HG03103 (cell line): Measurements from ENCODE around the gene XPO6.
A peak's percentile ranks its signal among the peaks of the same experiment; 100 is the strongest.

Experiments
- ATAC-seq: cut with Tn5 transposase; IDR thresholded peaks from one replicate; pipeline ENCODE4 v1.9.1; 2021; ENCODE audit warnings: low read depth; ENCODE audit not compliant: unreplicated experiment

The XPO6 gene

DNA sequence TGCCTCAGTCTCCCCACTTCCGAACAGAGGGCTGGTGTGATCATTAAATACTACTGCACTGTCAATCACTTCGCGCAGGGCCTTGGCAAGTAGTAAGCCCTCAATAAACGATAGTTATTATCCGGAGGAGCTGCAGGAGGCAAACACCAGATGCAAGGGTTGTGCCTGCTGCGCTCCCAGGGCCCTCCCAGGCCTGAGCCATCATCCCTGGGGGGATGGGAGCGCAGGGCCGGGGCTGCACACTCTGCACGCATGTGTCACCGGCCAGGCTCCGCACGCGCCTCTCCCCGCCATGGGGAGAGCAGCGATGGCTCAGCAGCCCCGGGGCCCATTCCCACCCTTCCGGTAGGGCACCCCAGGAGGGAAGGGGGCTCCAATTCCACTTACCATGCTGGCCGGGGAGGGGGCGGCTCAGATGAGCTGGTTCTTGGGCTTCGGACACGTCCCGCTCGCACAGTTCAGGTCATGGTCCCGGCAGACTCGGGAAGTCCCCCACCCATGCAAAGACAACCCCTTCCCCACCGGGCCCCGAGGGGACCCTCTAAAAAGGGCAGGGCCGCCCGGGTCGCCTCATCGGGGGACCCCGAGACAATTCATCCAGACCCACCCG lies 681 bp downstream of the XPO6 start:
- peak; percentile 35 for ATAC-seq

DNA sequence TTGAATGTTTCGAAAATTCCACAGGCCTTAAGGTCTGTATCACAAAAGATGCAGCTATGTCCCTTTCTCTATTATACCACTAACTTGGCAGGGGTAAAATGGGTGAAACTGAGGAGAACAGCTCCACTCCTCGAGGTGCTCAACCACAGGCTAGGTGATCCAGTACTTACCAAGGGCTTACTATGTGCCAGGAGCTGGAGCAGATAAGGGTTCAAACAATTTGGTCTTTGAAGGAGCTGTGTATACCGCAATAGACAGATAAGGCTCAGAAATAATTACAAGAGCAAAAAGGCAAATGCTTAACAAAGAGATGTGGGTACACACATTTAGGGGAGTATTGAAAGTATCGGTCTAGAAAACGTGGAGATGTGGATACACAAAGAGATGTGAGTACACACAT lies 1.5 kb downstream of the XPO6 start:
- no peak for ATAC-seq

DNA sequence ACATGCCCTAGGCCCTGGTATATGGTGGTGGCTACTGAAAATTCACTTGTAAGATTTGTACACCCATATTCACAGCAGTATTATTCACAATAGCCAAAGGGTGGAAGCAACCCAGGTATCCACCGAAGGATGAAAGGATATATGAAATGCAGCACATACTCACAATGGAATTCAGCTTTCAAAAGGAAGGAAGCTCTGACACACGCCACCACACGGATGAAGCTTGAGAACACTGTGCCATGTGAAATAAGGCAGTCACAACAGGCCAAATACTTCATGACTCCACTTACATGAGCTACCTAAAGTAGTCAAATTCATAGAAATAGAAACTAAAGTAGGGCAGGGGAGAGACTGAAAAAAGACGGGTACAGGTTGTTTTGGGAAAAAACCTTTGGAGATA lies 2.9 kb downstream of the XPO6 start:
- ATAC-seq: no peak

DNA sequence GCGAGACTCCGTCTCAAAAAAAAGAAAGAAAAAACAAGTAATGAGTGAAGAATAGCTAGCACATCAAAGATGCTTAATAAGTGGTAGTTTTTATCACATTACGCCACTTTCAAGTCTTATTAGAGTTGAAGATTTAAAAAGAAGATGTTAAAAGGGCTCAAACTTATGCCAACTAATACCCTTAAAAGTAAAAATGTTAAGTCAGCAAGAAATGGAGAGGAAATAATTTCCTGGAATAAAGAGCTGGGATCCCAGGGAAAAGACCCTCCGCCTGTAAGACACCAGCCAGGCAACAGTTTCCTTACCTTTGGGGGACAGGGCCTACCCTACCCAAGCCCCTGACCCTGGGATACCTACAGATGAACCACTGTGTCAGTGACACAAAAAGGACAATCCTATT lies 3.6 kb downstream of the XPO6 start:
- ATAC-seq: no peak

DNA sequence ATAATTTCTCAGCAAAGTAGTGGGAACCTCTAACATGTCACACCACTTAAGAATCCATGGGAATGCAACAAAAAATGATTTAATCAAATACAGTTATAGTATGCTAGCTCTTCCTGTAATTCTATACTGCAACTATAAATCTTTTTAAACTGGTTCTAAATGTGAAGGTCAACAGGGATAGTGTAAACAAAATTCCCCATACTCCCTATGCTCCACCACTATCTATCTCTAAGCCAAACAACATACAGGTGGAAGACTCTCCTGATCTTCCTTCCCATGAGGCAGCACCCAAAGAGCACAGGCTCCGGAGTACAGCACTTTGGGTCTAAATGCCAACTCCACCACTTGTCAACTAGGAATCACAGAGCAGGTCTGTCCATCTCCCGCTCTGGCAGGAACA lies 4.4 kb downstream of the XPO6 start:
- no peak for ATAC-seq

DNA sequence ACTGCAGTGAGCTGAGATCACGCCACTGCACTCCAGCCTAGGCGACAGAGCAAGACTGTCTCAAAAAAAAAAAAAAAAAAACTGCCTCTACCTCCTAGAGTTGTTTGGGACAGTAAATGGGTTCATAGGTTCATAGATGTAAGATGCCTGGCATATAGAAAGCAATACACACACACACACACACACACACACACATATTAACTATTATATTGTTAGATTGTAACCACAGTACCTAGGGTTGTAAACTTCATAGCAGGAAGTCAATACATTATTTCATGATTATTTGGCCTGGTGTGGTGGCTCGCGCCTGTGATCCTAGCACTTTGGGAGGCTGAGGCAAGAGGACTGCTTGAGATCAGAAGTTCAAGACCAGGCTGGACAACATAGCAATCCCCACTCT lies 5.8 kb downstream of the XPO6 start:
- ATAC-seq: no peak

DNA sequence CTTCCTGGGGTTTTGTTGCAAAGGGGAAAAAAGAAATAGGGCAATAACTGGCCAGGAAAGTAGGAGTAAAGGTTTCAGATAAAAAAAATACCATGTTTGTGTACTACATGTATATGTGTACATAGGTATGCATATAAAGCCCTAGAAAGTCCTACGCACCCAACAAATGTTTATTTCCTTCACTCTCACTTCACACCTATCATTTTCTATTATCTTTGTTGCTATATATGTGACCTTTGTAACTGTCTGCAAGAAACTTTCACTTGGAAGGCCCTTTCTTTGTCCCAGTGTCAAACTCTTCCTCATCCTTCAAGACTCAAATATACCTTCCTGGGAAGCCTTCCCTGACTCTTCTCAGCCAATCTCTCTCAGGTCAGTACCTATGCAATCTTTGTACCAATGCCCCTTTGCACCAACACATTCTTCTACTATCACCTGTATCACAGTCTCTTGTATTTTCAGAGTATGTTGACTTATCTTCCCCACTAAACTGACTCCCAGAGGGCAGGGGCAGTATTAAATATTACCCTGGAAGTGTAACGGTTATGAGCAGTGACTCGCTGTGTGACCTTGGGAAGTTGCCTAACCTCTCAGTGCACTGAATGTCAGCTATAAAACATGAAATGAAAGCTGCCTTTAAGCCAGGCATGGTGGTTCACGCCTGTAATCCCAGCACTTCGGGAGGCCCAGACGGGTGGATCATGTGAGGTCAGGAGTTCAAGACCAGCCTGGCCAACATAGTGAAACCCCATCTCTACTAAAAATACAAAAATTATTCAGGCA lies 6.5 kb downstream of the XPO6 start:
- ATAC-seq: no peak

DNA sequence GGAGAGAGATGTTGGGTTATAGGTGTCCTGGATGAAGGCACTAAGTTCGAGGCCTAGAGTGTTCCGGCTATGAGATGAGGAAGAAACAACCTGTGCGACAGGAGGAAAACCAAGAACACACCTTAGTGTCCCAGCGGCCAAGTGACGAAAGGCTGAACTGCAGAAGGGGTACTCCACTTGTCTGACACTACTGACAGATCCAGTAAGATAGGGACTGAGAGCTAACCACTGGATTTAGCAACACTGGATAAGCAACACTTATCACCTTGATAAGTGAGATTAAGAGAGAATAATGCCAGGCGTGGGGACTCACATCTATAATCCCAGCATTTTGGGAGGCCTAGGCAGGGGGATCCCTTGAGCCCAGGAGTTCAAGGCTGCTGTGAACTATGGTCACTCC lies 7.1 kb downstream of the XPO6 start:
- ATAC-seq: no peak

DNA sequence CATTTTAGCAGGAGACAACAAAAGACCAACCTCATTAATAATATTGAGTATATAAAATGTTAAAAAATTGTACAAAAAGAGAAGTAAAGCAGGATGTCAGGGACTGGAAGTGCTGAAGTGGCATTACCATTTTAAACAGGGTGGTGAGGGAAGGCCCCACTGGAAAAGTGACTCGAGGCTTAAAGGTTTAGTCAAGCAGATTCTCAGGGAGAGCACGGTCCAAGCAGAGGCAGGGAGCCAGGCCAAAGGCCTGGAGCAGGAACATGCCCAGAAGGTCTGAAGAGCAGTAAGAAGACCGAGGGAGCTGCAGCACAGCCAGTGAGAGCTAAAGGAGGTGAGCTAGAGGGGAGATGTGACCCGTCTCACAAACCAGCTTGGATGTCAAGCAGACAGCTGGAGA lies 7.6 kb downstream of the XPO6 start:
- ATAC-seq: no peak

DNA sequence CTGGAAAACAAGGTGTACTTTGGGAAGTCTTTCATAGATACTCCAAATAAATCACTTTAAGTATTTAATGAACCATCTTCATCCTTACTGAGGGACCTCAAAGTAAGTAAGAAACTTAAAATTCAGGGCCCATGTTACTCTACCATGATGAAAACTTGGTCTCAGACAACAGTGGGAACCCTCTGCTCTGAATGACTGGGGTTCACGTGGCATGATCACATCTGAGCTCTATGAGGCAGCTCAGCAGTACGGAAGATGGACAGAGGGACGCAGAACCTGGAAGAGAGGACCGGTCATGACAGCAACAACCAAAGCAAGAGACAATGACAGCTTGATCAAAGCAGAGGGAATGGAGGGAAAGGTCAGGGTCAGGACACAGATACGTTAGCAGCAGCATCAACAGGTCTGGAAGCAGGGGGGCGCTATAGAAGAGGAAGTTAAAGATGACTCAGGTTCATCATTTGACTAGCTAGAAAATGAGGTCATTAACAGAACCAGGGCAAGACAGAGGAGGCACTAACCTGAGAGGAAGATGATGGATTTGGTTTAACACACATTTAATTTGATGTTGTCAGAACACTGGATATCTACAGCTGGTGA lies 9.5 kb downstream of the XPO6 start:
- ATAC-seq: no peak

DNA sequence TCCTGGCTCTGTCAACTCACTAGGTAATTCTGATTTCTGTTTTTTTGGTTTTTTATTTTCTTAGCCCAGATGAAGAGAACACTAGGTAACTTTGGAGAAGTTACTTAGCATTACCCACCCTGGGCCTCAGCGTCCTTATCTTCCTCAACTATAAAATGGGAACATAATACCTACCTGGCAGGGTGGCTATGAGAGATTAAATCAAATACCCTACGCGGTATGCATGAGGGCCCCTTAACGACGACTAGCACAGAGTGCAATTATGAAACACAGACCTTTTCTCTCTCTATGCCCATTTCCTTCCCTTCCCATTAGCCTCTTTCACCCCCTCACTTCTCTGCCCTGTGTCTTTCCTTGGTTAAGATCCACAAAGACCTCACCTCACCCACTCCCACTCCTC lies 11.1 kb downstream of the XPO6 start:
- ATAC-seq: no peak

DNA sequence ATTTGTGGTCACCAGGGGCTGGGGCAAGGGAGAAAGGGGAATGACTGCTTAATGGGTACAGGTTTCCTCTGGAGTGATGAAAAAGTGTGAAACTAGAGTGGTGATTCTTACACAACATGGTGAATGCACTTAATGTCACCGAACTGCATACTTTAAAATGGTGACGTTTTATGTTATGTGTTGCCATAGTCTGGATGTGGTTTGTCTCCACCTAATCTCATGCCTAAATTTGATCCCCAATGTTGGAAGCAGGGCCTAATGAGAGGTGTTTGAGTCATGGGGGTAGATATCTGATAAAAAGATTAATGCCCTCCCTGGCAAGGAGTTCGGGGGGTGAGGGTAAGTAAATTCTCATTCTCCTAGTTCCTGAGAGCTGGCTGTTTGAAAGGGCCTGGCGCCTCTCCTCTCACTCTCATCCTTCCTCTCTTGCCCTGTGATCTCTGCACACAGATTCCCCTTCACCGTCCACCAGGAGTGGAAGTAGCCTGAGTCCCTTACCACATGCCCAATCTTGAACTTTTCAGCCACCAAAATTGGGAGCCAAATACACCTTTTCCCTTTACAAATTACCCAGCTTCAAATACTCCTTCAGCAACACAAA lies 15.3 kb downstream of the XPO6 start:
- no peak for ATAC-seq

DNA sequence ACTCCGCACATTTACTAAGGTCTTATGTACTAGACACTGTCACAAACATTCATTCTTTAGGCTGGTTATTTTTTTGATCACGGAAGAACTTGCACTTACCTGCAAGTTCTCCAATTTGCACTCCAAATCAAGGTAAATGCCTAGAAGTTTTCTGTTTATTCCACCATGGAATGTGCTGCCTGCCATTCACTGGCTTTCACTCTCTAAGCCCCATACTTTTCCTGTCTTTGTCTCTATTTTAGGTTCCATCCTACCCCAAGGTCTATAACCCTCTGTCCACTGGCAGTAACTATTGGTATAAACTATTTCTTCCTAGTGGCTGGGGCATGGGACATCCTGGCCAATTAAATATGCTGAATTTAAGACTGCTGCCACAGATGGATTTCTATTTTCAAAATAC lies 15.9 kb downstream of the XPO6 start:
- no peak for ATAC-seq

DNA sequence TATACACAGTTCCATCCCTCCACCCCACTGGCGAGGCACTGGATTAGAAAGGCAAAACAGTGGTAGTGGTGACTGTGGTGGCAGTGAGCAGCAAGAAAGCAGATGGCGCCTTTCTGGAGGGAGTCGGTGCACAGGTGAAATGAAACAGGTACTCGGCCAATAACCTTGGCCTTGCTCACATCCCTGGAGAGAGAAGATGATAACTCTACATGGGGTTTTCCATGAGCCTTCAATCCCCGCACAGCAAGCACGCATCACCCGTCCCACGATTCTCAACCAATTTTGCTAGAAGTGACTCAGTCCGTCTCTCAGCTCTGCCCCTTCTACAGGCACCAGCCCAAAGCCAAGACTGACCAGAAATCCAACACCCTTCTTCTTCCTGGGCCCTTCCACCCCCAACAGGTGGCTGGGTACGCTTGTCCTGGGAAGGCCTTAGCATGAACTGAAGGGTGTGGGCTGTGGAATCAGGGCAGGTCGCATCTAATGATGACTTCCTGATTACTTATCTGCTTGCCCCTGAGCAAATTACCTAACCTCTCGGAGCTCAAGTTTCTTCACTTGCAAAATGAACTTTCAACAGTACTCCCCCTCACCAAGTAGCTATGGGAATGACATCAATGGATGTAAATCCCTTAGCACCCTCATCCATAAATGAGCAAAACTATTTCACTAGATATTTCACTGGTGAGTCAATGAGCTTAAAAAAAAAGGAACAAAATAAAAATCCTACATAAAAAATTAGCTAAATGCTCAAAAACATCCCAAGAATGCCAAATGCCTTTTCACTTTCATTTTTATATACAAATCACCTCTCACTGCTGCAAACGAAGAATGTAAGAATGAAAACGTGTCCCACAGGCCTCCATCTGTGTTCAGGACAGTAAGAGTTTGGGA lies 18.0 kb downstream of the XPO6 start:
- peak; percentile 18 for ATAC-seq

DNA sequence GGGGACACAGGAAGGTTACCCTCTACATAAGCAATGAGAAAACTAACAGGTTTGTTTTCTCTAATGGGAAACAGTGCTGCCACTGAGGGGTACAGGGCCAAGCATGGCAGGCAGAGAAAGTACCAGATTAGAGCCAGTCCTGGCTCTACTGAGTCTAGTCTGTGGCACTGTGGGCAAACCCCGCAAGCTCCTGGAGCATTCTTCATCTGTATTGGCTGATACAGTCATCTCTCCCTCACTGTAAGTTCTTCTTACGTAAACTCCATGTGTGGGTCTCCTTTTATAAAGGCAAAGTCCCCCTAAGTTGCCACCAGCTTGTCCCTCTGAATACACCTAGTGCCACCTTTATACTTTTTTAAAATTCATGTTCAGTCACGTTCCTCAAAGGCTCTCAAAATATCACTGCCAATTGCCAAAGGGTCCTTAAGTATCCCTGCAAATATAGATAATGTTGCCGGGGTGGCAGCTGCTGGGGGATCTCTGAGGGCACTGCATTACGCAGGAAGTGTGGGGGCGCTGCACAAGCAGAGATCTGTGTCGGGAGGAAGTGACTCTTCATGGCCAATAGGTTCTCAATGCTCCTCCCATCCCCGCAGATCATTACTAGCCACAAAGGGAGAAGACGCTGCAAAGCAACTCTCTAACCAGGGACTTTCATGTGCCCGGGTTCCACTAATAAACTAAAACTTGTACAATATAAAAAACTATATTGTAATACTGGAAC lies 18.8 kb downstream of the XPO6 start:
- ATAC-seq: peak; percentile 46

DNA sequence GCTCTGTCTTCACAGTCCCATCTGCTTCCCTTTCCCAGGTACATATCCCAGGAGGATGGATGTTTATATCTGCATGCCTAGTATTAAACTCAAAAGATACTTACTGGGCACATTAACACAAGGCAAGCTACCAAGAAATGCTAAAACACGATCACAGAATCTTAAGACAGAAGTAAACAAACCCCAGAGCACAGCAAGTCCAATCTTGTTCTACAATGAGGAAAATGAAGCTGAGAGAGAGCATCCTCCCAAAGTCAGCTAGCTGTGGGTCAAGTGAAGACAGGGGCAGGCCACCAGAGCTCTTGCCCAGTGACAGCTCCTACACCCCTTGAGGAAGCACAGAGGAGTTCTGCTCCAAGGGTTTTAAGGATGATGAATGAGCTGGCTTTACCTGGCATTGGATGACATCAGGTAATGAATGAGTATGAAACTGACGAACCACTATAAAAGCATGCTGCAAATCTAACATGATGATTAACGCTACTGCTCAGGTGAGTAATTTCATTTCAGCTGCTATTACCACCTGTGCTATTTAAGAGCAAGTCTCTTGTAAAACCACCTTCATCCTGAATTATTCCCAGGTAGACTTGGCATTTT lies 20.3 kb downstream of the XPO6 start:
- no peak for ATAC-seq

DNA sequence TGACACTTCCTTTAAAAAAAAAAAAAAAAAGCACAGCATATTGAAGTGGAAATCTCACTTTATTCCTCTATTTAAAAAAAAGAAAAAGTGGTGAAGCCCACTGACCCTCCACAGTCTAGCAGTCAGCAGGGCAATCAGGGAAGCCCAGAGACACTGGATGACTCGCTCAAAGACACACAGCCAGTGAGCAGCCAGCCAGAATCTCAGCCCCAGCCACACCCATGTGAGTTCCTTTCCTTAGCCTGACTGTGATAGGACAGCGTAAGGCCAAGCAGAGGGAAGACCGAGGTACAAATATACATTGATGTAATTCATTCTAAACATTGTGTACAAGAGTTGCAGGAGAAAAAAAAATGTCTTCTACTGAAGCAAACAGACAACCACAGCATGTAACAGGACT lies 22.5 kb downstream of the XPO6 start:
- ATAC-seq: no peak

DNA sequence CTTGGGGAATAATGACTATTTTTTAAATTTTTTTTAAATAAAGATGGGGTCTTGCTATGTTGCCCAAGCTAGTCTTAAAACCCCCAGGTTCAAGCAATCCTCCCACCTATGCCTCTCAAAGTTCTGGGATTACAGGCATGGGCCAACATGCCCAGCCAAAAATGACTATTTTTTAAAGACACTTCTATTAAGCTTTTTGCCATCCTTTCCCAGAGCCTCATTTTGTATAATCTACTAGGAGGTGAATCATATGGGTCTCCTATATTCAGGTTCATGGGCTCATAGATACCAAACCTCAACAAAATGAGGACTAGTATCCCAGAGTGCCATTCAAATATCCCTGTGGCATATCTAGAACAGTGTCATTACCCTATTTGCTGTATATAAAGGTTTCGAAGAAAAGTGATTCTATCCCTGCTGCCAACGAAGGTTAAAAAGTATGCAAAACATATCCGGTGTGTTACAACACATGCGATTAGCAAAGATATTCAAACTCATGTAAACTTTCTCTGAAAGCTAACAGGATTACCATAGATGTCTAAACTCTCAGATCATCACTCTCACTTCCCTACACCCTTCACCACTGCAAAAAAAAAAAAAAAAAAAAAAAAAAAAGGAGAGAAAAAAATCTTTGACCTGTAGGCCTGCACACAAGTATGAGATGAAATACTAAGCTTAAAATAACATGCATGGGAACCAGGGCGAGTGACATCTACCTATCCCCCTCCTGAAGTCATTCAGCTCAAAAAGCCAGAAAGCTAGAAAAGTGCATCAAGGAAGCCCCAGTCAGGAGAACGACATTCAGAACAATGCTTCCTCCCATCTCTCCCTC lies 23.5 kb downstream of the XPO6 start:
- ATAC-seq: no peak

DNA sequence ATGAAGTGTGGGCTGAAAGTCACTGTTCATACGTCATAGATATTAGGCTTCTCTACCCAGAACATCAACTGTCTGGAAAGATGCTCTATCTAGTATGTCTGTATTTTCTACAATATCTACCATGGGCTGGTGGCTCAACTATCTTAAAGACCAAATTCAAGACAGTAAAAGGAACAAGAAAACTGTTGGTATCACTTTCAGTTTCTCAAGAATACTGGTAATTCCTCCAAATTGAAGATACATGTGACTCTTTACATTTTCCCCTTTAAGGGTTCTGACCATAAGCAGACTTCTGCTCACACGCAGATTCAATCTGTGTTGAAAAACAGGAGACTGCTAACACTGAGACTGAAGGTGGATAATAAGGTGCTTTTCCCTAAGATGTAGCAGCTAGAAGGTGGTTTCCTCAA lies 24.2 kb downstream of the XPO6 start:
- no peak for ATAC-seq
